H1 (cell line): ENCODE results near the gene DBH. TPM values are rescaled to one million over a fixed set of nuclear protein-coding genes. Genes with fewer than 3 reads are reported as not detected.

Source experiments
- CTCF ChIA-PET: fragments of 300-600 bp; sonication (Branson Sonifier 250); formaldehyde crosslinking; loops from one replicate; lab custom pipeline; 2021; ENCODE audit not compliant: partially characterized antibody; lab: Charles Lee
- POLR2A ChIA-PET: fragments of 300-600 bp; sonication (Branson Sonifier 250); formaldehyde crosslinking; loops from one replicate; lab custom pipeline; 2021; ENCODE audit warnings: inconsistent platforms; ENCODE audit not compliant: partially characterized antibody; lab: Charles Lee
- DNase-seq, 2 experiments: peaks; one replicate each; pipeline versions ENCODE4 v3.0.0 to v3.0.0-alpha.2; 2010 to 2022; ENCODE audit warnings: low spot score in 2 of 2, low read depth in 1 of 2, mixed read lengths in 1 of 2
- FAIRE-seq: peaks from 2 replicates; lab custom pipeline; 2011; peaks lifted over from hg19 to GRCh38; lab: Jason Lieb, UNC
- H2AFZ ChIP-seq: 2 replicates; pipeline ENCODE4 v1.8.1; 2012; ENCODE audit warnings: low read length, inconsistent platforms
- H2AK5ac ChIP-seq: 2 replicates; pipeline ENCODE4 v1.6.1; 2013; ENCODE audit warnings: low read depth, low read length
- H2BK120ac ChIP-seq: replicated peaks from 2 replicates; pipeline ENCODE3; 2013; ENCODE audit warnings: low read depth, low read length, inconsistent platforms
- H2BK12ac ChIP-seq: 2 replicates; pipeline ENCODE4 v1.6.1; 2013; ENCODE audit warnings: low read depth, low read length
- H2BK15ac ChIP-seq: 2 replicates; pipeline ENCODE4 v1.6.1; 2013; ENCODE audit warnings: low read length
- H2BK20ac ChIP-seq: 2 replicates; pipeline ENCODE4 v1.6.1; 2013; ENCODE audit warnings: low read length
- H2BK5ac ChIP-seq: 2 replicates; pipeline ENCODE4 v1.6.1; 2013; ENCODE audit warnings: low read depth, low read length
- H3K14ac ChIP-seq: 2 replicates; pipeline ENCODE4 v1.6.1; 2013; ENCODE audit warnings: inconsistent platforms; ENCODE audit not compliant: insufficient read length
- H3K18ac ChIP-seq: 2 replicates; pipeline ENCODE4 v1.6.1; 2013; ENCODE audit warnings: low read length; ENCODE audit errors: extremely low read depth
- H3K23ac ChIP-seq: 2 replicates; pipeline ENCODE4 v1.6.1; 2013; ENCODE audit warnings: inconsistent platforms; ENCODE audit not compliant: insufficient read length
- H3K23me2 ChIP-seq: 2 replicates; pipeline ENCODE4 v1.6.1; 2013; ENCODE audit warnings: low read depth, low read length
- H3K27ac ChIP-seq: 2 replicates; pipeline ENCODE4 v1.6.1; 2011; ENCODE audit warnings: low read depth, low read length, inconsistent platforms
- H3K27me3 ChIP-seq, 4 experiments: replicated peaks in 1 of 4; 1 replicate in 1 of 4; 2 replicates in 3 of 4; pipeline versions ENCODE4 v1.6.1 to v1.8.1; 2011 to 2013; ENCODE audit warnings: low read length in 3 of 4, mild to moderate bottlenecking in 3 of 4, inconsistent platforms in 2 of 4, mixed read lengths in 2 of 4, moderate library complexity in 1 of 4; ENCODE audit not compliant: control insufficient read depth in 3 of 4, insufficient read depth in 3 of 4; ENCODE audit errors: extremely low read depth in 1 of 4
- H3K36me3 ChIP-seq, 4 experiments: 2 replicates each; pipeline versions ENCODE4 v1.6.1 to v1.8.1; 2011 to 2013; ENCODE audit warnings: mild to moderate bottlenecking in 4 of 4, low read length in 3 of 4, moderate library complexity in 2 of 4, control low read depth in 1 of 4, inconsistent platforms in 1 of 4; ENCODE audit not compliant: insufficient read depth in 4 of 4, control insufficient read depth in 2 of 4
- H3K4ac ChIP-seq: replicated peaks from 2 replicates; pipeline ENCODE3; 2013; ENCODE audit warnings: low read length, low read depth, mixed read lengths, inconsistent platforms; ENCODE audit not compliant: insufficient read length
- H3K4me1 ChIP-seq, 4 experiments: replicated peaks in 1 of 4; 1 replicate in 1 of 4; 2 replicates in 3 of 4; pipeline versions ENCODE4 v1.6.1 to v1.8.1; 2011 to 2013; ENCODE audit warnings: low read length in 3 of 4, inconsistent platforms in 2 of 4, mixed read lengths in 1 of 4; ENCODE audit not compliant: insufficient read depth in 4 of 4, control insufficient read depth in 3 of 4
- H3K4me2 ChIP-seq, 2 experiments: 2 replicates each; pipeline versions ENCODE4 v1.6.1 to v1.8.1; 2011 to 2013; ENCODE audit warnings: low read depth in 2 of 2, low read length in 2 of 2, control low read depth in 1 of 2, inconsistent platforms in 1 of 2, mild to moderate bottlenecking in 1 of 2; ENCODE audit not compliant: insufficient read depth in 1 of 2
- H3K4me3 ChIP-seq, 4 experiments: fragments of 200-600, 300-600 bp in 1 of 4; sonication (generic), shearing (Covaris generic), sonication (Bioruptor Twin) in 1 of 4; 2 replicates each; pipeline versions ENCODE4 v1.5.1 to v1.8.1; 2011 to 2016; ENCODE audit warnings: low read length in 4 of 4, low read depth in 3 of 4, control low read depth in 2 of 4, inconsistent platforms in 2 of 4, mild to moderate bottlenecking in 2 of 4, mixed read lengths in 1 of 4, moderate library complexity in 1 of 4; ENCODE audit not compliant: insufficient read depth in 2 of 4; ENCODE audit errors: extremely low read depth in 1 of 4
- H3K56ac ChIP-seq: replicated peaks from 2 replicates; pipeline ENCODE3; 2013; ENCODE audit warnings: low read depth, mild to moderate bottlenecking, mixed read lengths, low read length, inconsistent platforms; ENCODE audit not compliant: insufficient read length
- H3K79me1 ChIP-seq: 2 replicates; pipeline ENCODE4 v1.6.1; 2013; ENCODE audit warnings: low read depth, low read length, control low read depth
- H3K79me2 ChIP-seq, 2 experiments: 2 replicates each; pipeline versions ENCODE4 v1.6.1 to v1.8.1; 2012 to 2013; ENCODE audit warnings: low read length in 2 of 2, mild to moderate bottlenecking in 2 of 2, inconsistent platforms in 1 of 2; ENCODE audit not compliant: insufficient read depth in 2 of 2, control insufficient read depth in 1 of 2
- H3K9ac ChIP-seq, 4 experiments: replicated peaks in 1 of 4; 1 replicate in 1 of 4; 2 replicates in 3 of 4; pipeline versions ENCODE4 v1.6.1 to v1.8.1; 2011 to 2013; ENCODE audit warnings: low read depth in 3 of 4, low read length in 3 of 4, control low read depth in 2 of 4, mild to moderate bottlenecking in 2 of 4, moderate library complexity in 2 of 4, inconsistent platforms in 1 of 4; ENCODE audit errors: extremely low read depth in 1 of 4
- H3K9me3 ChIP-seq, 2 experiments: 2 replicates each; pipeline versions ENCODE4 v1.6.1 to v1.8.1; 2012 to 2013; ENCODE audit warnings: mild to moderate bottlenecking in 2 of 2, moderate library complexity in 2 of 2, control low read depth in 1 of 2, inconsistent platforms in 1 of 2, low read depth in 1 of 2, low read length in 1 of 2, mixed read lengths in 1 of 2; ENCODE audit not compliant: insufficient read depth in 2 of 2
- H4K20me1 ChIP-seq, 2 experiments: replicated peaks in 1 of 2; 2 replicates each; pipeline versions ENCODE3 to v1.8.1; 2011 to 2013; ENCODE audit warnings: inconsistent platforms in 2 of 2, low read length in 2 of 2, mild to moderate bottlenecking in 1 of 2; ENCODE audit not compliant: insufficient read depth in 2 of 2, control insufficient read depth in 1 of 2
- H4K5ac ChIP-seq: 2 replicates; pipeline ENCODE4 v1.6.1; 2013; ENCODE audit warnings: low read length, low read depth, mixed read lengths, inconsistent platforms; ENCODE audit not compliant: insufficient read length
- H4K8ac ChIP-seq: 2 replicates; pipeline ENCODE4 v1.8.0; 2013; ENCODE audit warnings: mild to moderate bottlenecking, moderate library complexity, low read length, inconsistent platforms; ENCODE audit not compliant: insufficient read depth; ENCODE audit errors: extremely low read depth
- H4K91ac ChIP-seq: replicated peaks from 2 replicates; pipeline ENCODE3; 2013; ENCODE audit warnings: low read length, mixed read lengths, inconsistent platforms; ENCODE audit not compliant: insufficient read length
- MAFK ChIP-seq: IDR thresholded peaks from 2 replicates; pipeline ENCODE4 v1.6.1; 2012; ENCODE audit warnings: low read depth, mild to moderate bottlenecking, improper control_type of control experiment, low read length
- WGBS, 2 experiments: shearing (Covaris generic) in 1 of 2; methylation state at CpG; one replicate each; pipeline versions ENCODE4 v1.1.6 to v1.1.7; 2013 to 2015; ENCODE audit warnings: low lambda C conversion rate in 2 of 2, mixed read lengths in 2 of 2, inconsistent platforms in 1 of 2, low coverage in 1 of 2, missing lambda C conversion rate in 1 of 2; ENCODE audit not compliant: insufficient replicate concordance in 2 of 2, insufficient coverage in 1 of 2, insufficient read length in 1 of 2; ENCODE audit errors: extremely low coverage in 1 of 2, missing lambda C conversion rate in 1 of 2; 5-methylcytosine and 5-hydroxymethylcytosine counted together
- polyA plus RNA-seq, 7 experiments: library from polyadenylated mRNA; depleted of rRNA in 3 of 7; stranded (reverse) in 5 of 7; unstranded in 2 of 7; fragments of >200 nt in 5 of 7; fragments of 200-250 nt in 2 of 7; gene quantifications; 1 replicate in 5 of 7; 2 replicates in 1 of 7; 4 replicates in 1 of 7; pipeline versions ENCODE4 v1.2.1 to v1.2.3, GENCODE V29; 2011 to 2013; ENCODE audit warnings: missing spikeins in 2 of 7, mixed read lengths in 2 of 7
- total RNA-seq: library from RNA; stranded (reverse); fragmentation: NEBNext Ultra II Directional; extraction: Animal tissue kit (Norgen Biotek cat#: 25700); gene quantifications from 2 replicates; pipeline ENCODE4 v1.2.1, GENCODE V29; 2021

Gene DBH
- total and polyA plus RNA-seq, 2 of the 8 experiments (the other 6 are each of a cell fraction or from before 2014, with no cell fraction given): 0.18 TPM; not detected in 1

- H3K23me2 ChIP-seq: peaks cover 4% of the 10 kb centered on the region; the same call in 1 of the 2 replicates
- FAIRE-seq: no peak
- no peak overlapping the region for H3K23ac ChIP-seq
- no peak overlapping the region for H2BK20ac ChIP-seq
- H3K79me2 ChIP-seq: no peaks in the 10 kb centered on the region
- H2AFZ ChIP-seq: no peak overlapping the region
- H4K91ac ChIP-seq: no peak overlapping the region
- H3K4ac ChIP-seq: no peak overlapping the region
- ChIA-PET POLR2A (no interaction called here), CTCF (interaction anchor here (0.6 to 6.7 kb wide), 24 partner anchors 11 to 181 kb away, joined by 3 to 79 read pairs (median 4); partner anchors contain the start of gene ADAMTSL2)
- peaks cover 0 to 3% (median 0%) of the 10 kb centered on the region in 4 experiments; a peak in 1 of 8 replicates for H3K36me3 ChIP-seq
- peak overlapping the region; percentile 11; the same call in 1 of the 2 replicates for H4K8ac ChIP-seq
- H3K4me1 ChIP-seq: peaks cover 0 to 4% (median 2%) of the 10 kb centered on the region in 4 experiments; a peak in 3 of 7 replicates
- no peak overlapping the region for H3K4me2 ChIP-seq
- DNase-seq: no peak
- H3K9ac ChIP-seq: no peak overlapping the region
- H2BK5ac ChIP-seq: no peak overlapping the region
- peaks cover 6 to 7% of the 10 kb centered on the region in 2 experiments; a peak in 3 of 4 replicates for H3K9me3 ChIP-seq
- H3K56ac ChIP-seq: no peak overlapping the region
- H3K27ac ChIP-seq: no peak overlapping the region
- H2BK15ac ChIP-seq: no peak overlapping the region
- no peak overlapping the region for H4K5ac ChIP-seq
- no peak overlapping the region for H2BK120ac ChIP-seq
- H3K14ac ChIP-seq: no peak overlapping the region
- H3K27me3 ChIP-seq: no peaks in the 10 kb centered on the region; a peak in 1 of 7 replicates
- H2AK5ac ChIP-seq: no peak overlapping the region
- no peak overlapping the region for H2BK12ac ChIP-seq
- H3K79me1 ChIP-seq: peaks cover 3% of the 10 kb centered on the region
- WGBS, 2 experiments: 90% methylated on average over 9 of the region's 10 CpGs; no CpG with 5 or more reads in 1 of the 2 experiments
- no peak overlapping the region for H3K4me3 ChIP-seq
- no peak overlapping the region for H3K18ac ChIP-seq
- peaks cover 0 to 8% of the 10 kb centered on the region in 2 experiments for H4K20me1 ChIP-seq
- TF ChIP-seq MAFK: no peak
Measured at GRCh38 chr9:133602277-133602676, 33.9 kb upstream of the DBH start.
